ENCODE results near the gene ARL15. TPM values are rescaled to one million over a fixed set of nuclear protein-coding genes. Genes with fewer than 3 reads are reported as not detected.

Gene ARL15
- total RNA-seq, 1 donor from 2014 or later, result 102 TPM

DNA sequence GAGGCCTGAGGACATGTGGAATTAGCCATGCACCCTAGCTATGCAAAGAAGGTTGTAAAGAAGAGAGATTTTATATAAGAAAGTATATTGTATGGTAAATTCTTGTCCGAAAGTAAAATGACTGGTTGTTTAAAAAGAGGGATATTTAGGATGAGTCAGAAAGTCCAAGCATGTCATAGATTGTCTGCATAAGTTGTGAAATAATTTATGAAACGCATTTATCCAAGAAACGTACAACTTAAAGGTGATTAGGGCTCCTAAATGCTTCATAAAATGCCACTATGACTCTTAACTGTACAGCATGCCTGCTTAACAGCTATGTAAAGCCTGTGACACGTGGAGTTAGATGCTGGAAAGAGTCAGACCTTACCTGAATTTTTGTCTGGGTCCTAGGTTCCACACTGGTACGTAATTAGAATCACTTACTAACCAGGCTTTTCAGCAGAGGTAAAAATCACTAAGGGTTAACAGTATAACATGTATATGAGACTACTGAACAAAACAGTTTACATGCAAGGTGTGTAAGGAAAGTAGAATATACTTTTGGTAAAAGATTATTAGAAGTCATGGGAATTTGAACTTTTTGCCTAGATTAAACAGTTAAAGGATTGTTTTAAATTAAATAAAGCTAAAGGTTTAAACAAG, 37.0 kb upstream of the ARL15 start:
- Mint-ChIP-seq H3K27me3 (ENCODE audit: unreplicated experiment) (no peaks in the 10 kb centered on the region), H3K4me3 (ENCODE audit: unreplicated experiment) (no peak overlapping the region), H3K9me3 (ENCODE audit: unreplicated experiment) (no peaks in the 10 kb centered on the region), H3K27ac (ENCODE audit: unreplicated experiment) (no peak overlapping the region), H3K4me1 (ENCODE audit: unreplicated experiment) (no peaks in the 10 kb centered on the region), H3K36me3 (ENCODE audit: low read depth, unreplicated experiment) (no peaks in the 10 kb centered on the region)
- TF ChIP-seq CTCF (IDR thresholded peaks at IDR 0.05; ENCODE audit: unreplicated experiment), result no peak
- no peak for DNase-seq (ENCODE audit: low spot score)

- Mint-ChIP-seq H3K4me1 (ENCODE audit: unreplicated experiment) (no peaks in the 10 kb centered on the region), H3K27ac (ENCODE audit: unreplicated experiment) (no peak overlapping the region), H3K36me3 (ENCODE audit: low read depth, unreplicated experiment) (no peaks in the 10 kb centered on the region), H3K4me3 (ENCODE audit: unreplicated experiment) (no peak overlapping the region), H3K9me3 (ENCODE audit: unreplicated experiment) (no peaks in the 10 kb centered on the region), H3K27me3 (ENCODE audit: unreplicated experiment) (no peaks in the 10 kb centered on the region)
- no peak for TF ChIP-seq CTCF (IDR thresholded peaks at IDR 0.05; ENCODE audit: unreplicated experiment)
- no peak for DNase-seq (ENCODE audit: low spot score)
These were observed 34.3 kb upstream of the ARL15 start for GRCh38 chr5:54344653-54345052.

- no peak overlapping the region for H3K27ac Mint-ChIP-seq (ENCODE audit: unreplicated experiment)
- no peak overlapping the region for H3K4me3 Mint-ChIP-seq (ENCODE audit: unreplicated experiment)
- H3K36me3 Mint-ChIP-seq (ENCODE audit: low read depth, unreplicated experiment), result no peaks in the 10 kb centered on the region
- no peaks in the 10 kb centered on the region for H3K27me3 Mint-ChIP-seq (ENCODE audit: unreplicated experiment)
- H3K4me1 Mint-ChIP-seq (ENCODE audit: unreplicated experiment), result no peaks in the 10 kb centered on the region
- TF ChIP-seq CTCF (IDR thresholded peaks at IDR 0.05; ENCODE audit: unreplicated experiment), result no peak
- no peak for DNase-seq (ENCODE audit: low spot score)
- H3K9me3 Mint-ChIP-seq (ENCODE audit: unreplicated experiment), result no peaks in the 10 kb centered on the region
These were observed 31.6 kb upstream of the ARL15 start for GRCh38 chr5:54341971-54342370.

- Mint-ChIP-seq H3K27ac (ENCODE audit: unreplicated experiment) (no peak overlapping the region), H3K9me3 (ENCODE audit: unreplicated experiment) (no peaks in the 10 kb centered on the region), H3K4me1 (ENCODE audit: unreplicated experiment) (no peaks in the 10 kb centered on the region), H3K36me3 (ENCODE audit: low read depth, unreplicated experiment) (no peaks in the 10 kb centered on the region), H3K4me3 (ENCODE audit: unreplicated experiment) (no peak overlapping the region), H3K27me3 (ENCODE audit: unreplicated experiment) (no peaks in the 10 kb centered on the region)
- no peak for DNase-seq (ENCODE audit: low spot score)
- no peak for TF ChIP-seq CTCF (IDR thresholded peaks at IDR 0.05; ENCODE audit: unreplicated experiment)
These were observed 27.1 kb upstream of the ARL15 start for GRCh38 chr5:54337523-54337922.

GRCh38 chr5:54332720-54333119, 22.3 kb upstream of the ARL15 start:
- Mint-ChIP-seq H3K9me3 (ENCODE audit: unreplicated experiment) (no peaks in the 10 kb centered on the region), H3K4me3 (ENCODE audit: unreplicated experiment) (no peak overlapping the region), H3K4me1 (ENCODE audit: unreplicated experiment) (no peaks in the 10 kb centered on the region), H3K27ac (ENCODE audit: unreplicated experiment) (no peak overlapping the region), H3K36me3 (ENCODE audit: low read depth, unreplicated experiment) (no peaks in the 10 kb centered on the region), H3K27me3 (ENCODE audit: unreplicated experiment) (no peaks in the 10 kb centered on the region)
- TF ChIP-seq CTCF (IDR thresholded peaks at IDR 0.05; ENCODE audit: unreplicated experiment), result no peak
- DNase-seq (ENCODE audit: low spot score), result no peak

All from endothelial cell (in vitro differentiated cells).